ENCODE results near the gene C1orf146.
A peak's percentile ranks its signal among the peaks of the same experiment; 100 is the strongest.
"Not testable (repeated sequence)": the region's sequence is repeated elsewhere in the genome, so short reads cannot be mapped to it uniquely, and the experiment has no call there.

Gene C1orf146

GRCh38 chr1:92276082-92276481, 58.4 kb downstream of the C1orf146 start:
- DNase-seq = no peak

GRCh38 chr1:92277105-92277723, 59.5 kb downstream of the C1orf146 start:
- DNase-seq = no peak

- DNase-seq = not testable (repeated sequence)
These were observed 62.1 kb downstream of the C1orf146 start for GRCh38 chr1:92279781-92280180.

- not testable (repeated sequence) for DNase-seq
These were observed 63.7 kb downstream of the C1orf146 start for GRCh38 chr1:92281411-92281810.

GRCh38 chr1:92291372-92291999, 73.8 kb downstream of the C1orf146 start:
- DNase-seq = peak; percentile 2

Measured in central memory CD4-positive, alpha-beta T cell (primary cell).